PC-3 (cell line): ENCODE data around the gene PPP1R12A. TPM values are rescaled to one million over a fixed set of nuclear protein-coding genes. Genes with fewer than 3 reads are reported as not detected.

Experiments
- ATAC-seq: fragments of 200-7000 bp; cut with Tn5 transposase; 2 replicates; pipeline ENCODE4 v1.9.1; 2020; ENCODE audit warnings: mild to moderate bottlenecking, moderate library complexity
- BruUV-seq: library from RNA; stranded (reverse); fragments of 400-500 nt; replicated peaks from 2 replicates; lab custom pipeline; 2021; lab: Mats Ljungman, UMichigan
- CTCF ChIA-PET: fragments of 300-600 bp; sonication (Branson Sonifier 250); formaldehyde crosslinking; loops from one replicate; lab custom pipeline; 2022; ENCODE audit warnings: antibody characterized with exemption; lab: Charles Lee
- POLR2A ChIA-PET: fragments of 300-600 bp; sonication (Branson Sonifier 250); formaldehyde crosslinking; loops from one replicate; lab custom pipeline; 2022; ENCODE audit warnings: antibody characterized with exemption; ENCODE audit not compliant: unreplicated experiment; lab: Charles Lee
- DNase-seq: peaks from one replicate; pipeline ENCODE4 v3.0.0-alpha.2; 2015
- H2AFZ ChIP-seq: fragments of 300-600 bp; sonication (generic); 2 replicates; pipeline ENCODE4 v1.6.0; 2016; ENCODE audit warnings: antibody characterized with exemption, low read length
- H3F3A ChIP-seq: fragments of 300-600 bp; sonication (generic); one replicate; pipeline ENCODE4 v1.6.0; 2017; ENCODE audit warnings: antibody characterized with exemption, low read length, control low read depth, mild to moderate bottlenecking; ENCODE audit not compliant: unreplicated experiment
- H3K27ac ChIP-seq: fragments of 300-600 bp; sonication (generic); 2 replicates; pipeline ENCODE4 v1.5.1; 2016; ENCODE audit warnings: mild to moderate bottlenecking, low read length
- H3K27me3 ChIP-seq: fragments of 300-600 bp; sonication (generic); 2 replicates; pipeline ENCODE4 v1.6.1; 2016; ENCODE audit warnings: low read length, mixed read lengths
- H3K36me3 ChIP-seq: fragments of 300-600 bp; sonication (generic); 2 replicates; pipeline ENCODE4 v1.6.1; 2016; ENCODE audit warnings: low read depth, mixed run types, low read length, mixed read lengths
- H3K4me1 ChIP-seq: fragments of 300-600 bp; sonication (generic); 2 replicates; pipeline ENCODE4 v1.5.1; 2016; ENCODE audit warnings: low read length; ENCODE audit not compliant: insufficient read depth
- H3K4me2 ChIP-seq: fragments of 300-600 bp; sonication (generic); 2 replicates; pipeline ENCODE4 v1.6.0; 2016; ENCODE audit warnings: low read length
- H3K4me3 ChIP-seq: fragments of 300-600 bp; sonication (generic); 2 replicates; pipeline ENCODE4 v1.5.1; 2016; ENCODE audit warnings: mild to moderate bottlenecking, low read length, mixed read lengths
- H3K79me2 ChIP-seq: fragments of 300-600 bp; sonication (generic); 2 replicates; pipeline ENCODE4 v1.6.1; 2017; ENCODE audit warnings: low read length, mixed read lengths
- H3K9ac ChIP-seq: fragments of 300-600 bp; sonication (generic); 2 replicates; pipeline ENCODE4 v1.6.0; 2016; ENCODE audit warnings: mild to moderate bottlenecking, low read length
- H3K9me2 ChIP-seq: fragments of 300-600 bp; sonication (generic); replicated peaks from 2 replicates; pipeline ENCODE4 v1.6.1; 2016; ENCODE audit warnings: mixed run types, low read length, mixed read lengths
- H3K9me3 ChIP-seq: fragments of 300-600 bp; sonication (generic); 2 replicates; pipeline ENCODE4 v1.6.1; 2016; ENCODE audit warnings: low read length, mixed read lengths
- H4K20me1 ChIP-seq: fragments of 300-600 bp; sonication (generic); 2 replicates; pipeline ENCODE4 v1.6.1; 2016; ENCODE audit warnings: low read length, mixed read lengths
- CTCF ChIP-seq: fragments of 300-600 bp; sonication (generic); conservative IDR thresholded peaks from 2 replicates; pipeline ENCODE4 v1.5.1; 2017; ENCODE audit warnings: antibody characterized with exemption, low read depth, mild to moderate bottlenecking, low read length
- EZH2 ChIP-seq: fragments of 300-600 bp; sonication (generic); IDR thresholded peaks from one replicate; pipeline ENCODE4 v1.6.1; 2017; ENCODE audit warnings: antibody characterized with exemption, mild to moderate bottlenecking, low read length; ENCODE audit not compliant: unreplicated experiment
- EZH2phosphoT487 ChIP-seq: fragments of 300-600 bp; sonication (generic); IDR thresholded peaks from 2 replicates; pipeline ENCODE4 v1.6.1; 2018; ENCODE audit warnings: mild to moderate bottlenecking, antibody characterized with exemption, low read length, borderline replicate concordance
- intact Hi-C: fragments of 100-400 bp; cut with micrococcal nuclease; formaldehyde crosslinking; loops from 2 replicates; pipeline ENCODE4 v1.9.0; 2023
- total RNA-seq: library from RNA; depleted of rRNA; stranded (reverse); fragments of >200 nt; gene quantifications from 2 replicates; pipeline ENCODE4 v1.2.3, GENCODE V29; 2014

PPP1R12A gene
- total RNA-seq, 1 experiment from 2014 or later = 43.2 TPM

- peaks cover 18% of the 10 kb centered on the region; the same call in 1 of the 2 replicates for H3K79me2 ChIP-seq
- CTCF ChIA-PET = no interaction called here
- H4K20me1 ChIP-seq = no peaks in the 10 kb centered on the region
- no peak overlapping the region for H3K9ac ChIP-seq
- no TSS peak for BruUV-seq
- ATAC-seq (no peak), DNase-seq (no peak)
- no peak for TF ChIP-seq EZH2
- no peak for TF ChIP-seq CTCF
- TF ChIP-seq EZH2phosphoT487 = no peak
- H3K27ac ChIP-seq = no peak overlapping the region
- no peaks in the 10 kb centered on the region for H3K4me1 ChIP-seq
- peaks cover 17% of the 10 kb centered on the region; the same call in 1 of the 2 replicates for H3K9me3 ChIP-seq
- no peaks in the 10 kb centered on the region for H3K9me2 ChIP-seq
- H3K27me3 ChIP-seq = no peaks in the 10 kb centered on the region
- H2AFZ ChIP-seq = no peak overlapping the region
- H3F3A ChIP-seq = no peaks in the 10 kb centered on the region
- H3K4me2 ChIP-seq = no peak overlapping the region
- intact Hi-C loops = no loop called here
- no peak overlapping the region for H3K4me3 ChIP-seq
- POLR2A ChIA-PET = no interaction called here
- H3K36me3 ChIP-seq = peaks cover 29% of the 10 kb centered on the region
Measured at GRCh38 chr12:79835377-79835843, 99.5 kb downstream of the PPP1R12A start.

- H3K79me2 ChIP-seq = peaks cover 18% of the 10 kb centered on the region; the same call in 1 of the 2 replicates
- no peaks in the 10 kb centered on the region for H3F3A ChIP-seq
- no TSS peak for BruUV-seq
- H3K36me3 ChIP-seq = peaks cover 26% of the 10 kb centered on the region
- no peaks in the 10 kb centered on the region for H4K20me1 ChIP-seq
- H3K4me2 ChIP-seq = no peak overlapping the region
- H2AFZ ChIP-seq = no peak overlapping the region
- ChIA-PET CTCF (no interaction called here), POLR2A (no interaction called here)
- H3K27me3 ChIP-seq = no peaks in the 10 kb centered on the region
- H3K9ac ChIP-seq = no peak overlapping the region
- DNase-seq (no peak), ATAC-seq (no peak)
- H3K27ac ChIP-seq = no peak overlapping the region
- TF ChIP-seq EZH2 (no peak), CTCF (no peak), EZH2phosphoT487 (no peak)
- intact Hi-C loops = no loop called here
- no peaks in the 10 kb centered on the region for H3K9me2 ChIP-seq
- no peaks in the 10 kb centered on the region for H3K4me1 ChIP-seq
- H3K4me3 ChIP-seq = no peak overlapping the region
- 0 out of 2 replicates have a peak, but pooled peaks cover 12% of the 10 kb centered on the region for H3K9me3 ChIP-seq
Measured at GRCh38 chr12:79834712-79835376, 100.1 kb downstream of the PPP1R12A start.

- DNase-seq (no peak), ATAC-seq (no peak)
- no peak overlapping the region for H3K27ac ChIP-seq
- BruUV-seq = no TSS peak
- TF ChIP-seq EZH2phosphoT487 (no peak), CTCF (no peak), EZH2 (no peak)
- POLR2A ChIA-PET = no interaction called here
- H3K9me2 ChIP-seq = no peaks in the 10 kb centered on the region
- no peak overlapping the region for H2AFZ ChIP-seq
- no peak overlapping the region for H3K4me3 ChIP-seq
- no peaks in the 10 kb centered on the region for H3K4me1 ChIP-seq
- H3K9me3 ChIP-seq = no peaks in the 10 kb centered on the region
- no peak overlapping the region for H3K9ac ChIP-seq
- H3K79me2 ChIP-seq = 0 out of 2 replicates have a peak, but pooled peaks cover 8% of the 10 kb centered on the region
- no peaks in the 10 kb centered on the region for H3K27me3 ChIP-seq
- H3K36me3 ChIP-seq = peaks cover 5% of the 10 kb centered on the region
- no peak overlapping the region for H3K4me2 ChIP-seq
- intact Hi-C loops = no loop called here
- H3F3A ChIP-seq = no peaks in the 10 kb centered on the region
- H4K20me1 ChIP-seq = 0 out of 2 replicates have a peak, but pooled peaks cover 5% of the 10 kb centered on the region
- CTCF ChIA-PET = no interaction called here
Measured at GRCh38 chr12:79830440-79830839, 104.5 kb downstream of the PPP1R12A start.
